ENCODE data around the gene SERPINA4. TPM values are rescaled to one million over a fixed set of nuclear protein-coding genes. Genes with fewer than 3 reads are reported as not detected.

SERPINA4 gene
- total and polyA plus RNA-seq, 2 of the 13 experiments (the other 11 are each of a cell fraction or from before 2014, with no cell fraction given): 39.1 to 57.8 TPM

DNA sequence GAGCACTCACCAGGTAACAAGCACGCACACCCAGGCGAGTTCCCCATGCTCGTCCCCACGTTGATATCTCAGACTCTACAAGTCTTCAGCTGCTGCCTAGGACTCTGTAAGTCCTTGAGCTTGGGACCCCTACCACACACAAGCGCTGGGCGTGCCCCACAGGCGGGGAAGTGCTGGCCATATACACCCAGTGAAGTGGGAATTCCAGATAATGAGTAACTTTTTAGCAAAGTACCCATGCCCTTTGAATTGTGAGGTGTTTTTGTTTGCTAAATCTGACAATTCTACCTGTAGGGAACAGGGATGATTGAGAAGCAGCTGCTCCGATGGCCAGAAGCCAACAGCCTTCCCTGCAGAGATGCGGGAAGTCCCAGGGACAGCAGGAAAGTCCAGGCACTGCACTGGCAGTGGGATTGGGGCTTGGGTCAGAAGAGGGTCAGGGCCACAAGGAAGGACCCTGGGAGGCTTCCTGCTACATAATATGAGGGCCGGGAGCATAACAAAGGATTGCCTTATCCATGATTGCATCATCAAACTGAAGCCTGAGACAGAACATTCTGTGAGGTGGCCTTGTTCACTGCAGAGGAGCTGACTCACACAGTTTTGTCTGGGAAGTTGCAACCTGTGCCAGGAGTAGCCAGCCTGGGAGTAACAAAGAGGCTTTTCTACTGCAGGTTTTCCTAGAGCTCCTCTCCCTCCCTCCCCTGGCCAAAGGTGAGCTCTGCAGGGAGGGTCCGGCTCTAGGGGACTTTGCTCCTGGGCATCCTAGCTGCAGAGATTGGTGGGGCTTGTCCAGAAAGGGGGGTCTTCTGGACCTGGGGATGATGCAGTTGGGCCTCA, 37.8 kb downstream of the SERPINA4 start (continued):
- no peak for TF ChIP-seq BCLAF1 (IDR thresholded peaks at IDR 0.05)
- no peak for TF ChIP-seq ZNF75D (CRISPR knock-in tag; IDR thresholded peaks at IDR 0.05; ENCODE audit: borderline replicate concordance)
- TF ChIP-seq GZF1 (CRISPR knock-in tag; IDR thresholded peaks at IDR 0.05): no peak
- TF ChIP-seq, protein P1, sequence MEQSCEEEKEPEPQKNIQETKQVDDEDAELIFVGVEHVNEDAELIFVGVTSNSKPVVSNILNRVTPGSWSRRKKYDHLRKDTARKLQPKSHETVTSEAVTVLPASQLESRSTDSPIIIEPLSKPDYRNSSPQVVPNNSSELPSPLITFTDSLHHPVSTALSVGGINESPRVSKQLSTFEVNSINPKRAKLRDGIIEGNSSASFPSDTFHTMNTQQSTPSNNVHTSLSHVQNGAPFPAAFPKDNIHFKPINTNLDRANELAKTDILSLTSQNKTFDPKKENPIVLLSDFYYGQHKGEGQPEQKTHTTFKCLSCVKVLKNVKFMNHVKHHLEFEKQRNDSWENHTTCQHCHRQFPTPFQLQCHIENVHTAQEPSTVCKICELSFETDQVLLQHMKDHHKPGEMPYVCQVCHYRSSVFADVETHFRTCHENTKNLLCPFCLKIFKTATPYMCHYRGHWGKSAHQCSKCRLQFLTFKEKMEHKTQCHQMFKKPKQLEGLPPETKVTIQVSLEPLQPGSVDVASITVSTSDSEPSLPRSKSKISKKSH (CRISPR knock-in tag; IDR thresholded peaks at IDR 0.05; ENCODE audit: borderline replicate concordance): no peak
- TF ChIP-seq SOX5 (CRISPR knock-in tag; IDR thresholded peaks at IDR 0.05; ENCODE audit: borderline replicate concordance): peak; percentile 96
- TF ChIP-seq ATF4 (CRISPR knock-in tag; IDR thresholded peaks at IDR 0.05): peak; percentile 95 to 98
- TF ChIP-seq, protein P2, sequence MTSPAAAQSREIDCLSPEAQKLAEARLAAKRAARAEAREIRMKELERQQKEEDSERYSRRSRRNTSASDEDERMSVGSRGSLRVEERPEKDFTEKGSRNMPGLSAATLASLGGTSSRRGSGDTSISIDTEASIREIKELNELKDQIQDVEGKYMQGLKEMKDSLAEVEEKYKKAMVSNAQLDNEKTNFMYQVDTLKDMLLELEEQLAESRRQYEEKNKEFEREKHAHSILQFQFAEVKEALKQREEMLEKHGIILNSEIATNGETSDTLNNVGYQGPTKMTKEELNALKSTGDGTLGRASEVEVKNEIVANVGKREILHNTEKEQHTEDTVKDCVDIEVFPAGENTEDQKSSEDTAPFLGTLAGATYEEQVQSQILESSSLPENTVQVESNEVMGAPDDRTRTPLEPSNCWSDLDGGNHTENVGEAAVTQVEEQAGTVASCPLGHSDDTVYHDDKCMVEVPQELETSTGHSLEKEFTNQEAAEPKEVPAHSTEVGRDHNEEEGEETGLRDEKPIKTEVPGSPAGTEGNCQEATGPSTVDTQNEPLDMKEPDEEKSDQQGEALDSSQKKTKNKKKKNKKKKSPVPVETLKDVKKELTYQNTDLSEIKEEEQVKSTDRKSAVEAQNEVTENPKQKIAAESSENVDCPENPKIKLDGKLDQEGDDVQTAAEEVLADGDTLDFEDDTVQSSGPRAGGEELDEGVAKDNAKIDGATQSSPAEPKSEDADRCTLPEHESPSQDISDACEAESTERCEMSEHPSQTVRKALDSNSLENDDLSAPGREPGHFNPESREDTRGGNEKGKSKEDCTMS (CRISPR knock-in tag; conservative IDR thresholded peaks at IDR 0.05): no peak
- TF ChIP-seq, protein P3, sequence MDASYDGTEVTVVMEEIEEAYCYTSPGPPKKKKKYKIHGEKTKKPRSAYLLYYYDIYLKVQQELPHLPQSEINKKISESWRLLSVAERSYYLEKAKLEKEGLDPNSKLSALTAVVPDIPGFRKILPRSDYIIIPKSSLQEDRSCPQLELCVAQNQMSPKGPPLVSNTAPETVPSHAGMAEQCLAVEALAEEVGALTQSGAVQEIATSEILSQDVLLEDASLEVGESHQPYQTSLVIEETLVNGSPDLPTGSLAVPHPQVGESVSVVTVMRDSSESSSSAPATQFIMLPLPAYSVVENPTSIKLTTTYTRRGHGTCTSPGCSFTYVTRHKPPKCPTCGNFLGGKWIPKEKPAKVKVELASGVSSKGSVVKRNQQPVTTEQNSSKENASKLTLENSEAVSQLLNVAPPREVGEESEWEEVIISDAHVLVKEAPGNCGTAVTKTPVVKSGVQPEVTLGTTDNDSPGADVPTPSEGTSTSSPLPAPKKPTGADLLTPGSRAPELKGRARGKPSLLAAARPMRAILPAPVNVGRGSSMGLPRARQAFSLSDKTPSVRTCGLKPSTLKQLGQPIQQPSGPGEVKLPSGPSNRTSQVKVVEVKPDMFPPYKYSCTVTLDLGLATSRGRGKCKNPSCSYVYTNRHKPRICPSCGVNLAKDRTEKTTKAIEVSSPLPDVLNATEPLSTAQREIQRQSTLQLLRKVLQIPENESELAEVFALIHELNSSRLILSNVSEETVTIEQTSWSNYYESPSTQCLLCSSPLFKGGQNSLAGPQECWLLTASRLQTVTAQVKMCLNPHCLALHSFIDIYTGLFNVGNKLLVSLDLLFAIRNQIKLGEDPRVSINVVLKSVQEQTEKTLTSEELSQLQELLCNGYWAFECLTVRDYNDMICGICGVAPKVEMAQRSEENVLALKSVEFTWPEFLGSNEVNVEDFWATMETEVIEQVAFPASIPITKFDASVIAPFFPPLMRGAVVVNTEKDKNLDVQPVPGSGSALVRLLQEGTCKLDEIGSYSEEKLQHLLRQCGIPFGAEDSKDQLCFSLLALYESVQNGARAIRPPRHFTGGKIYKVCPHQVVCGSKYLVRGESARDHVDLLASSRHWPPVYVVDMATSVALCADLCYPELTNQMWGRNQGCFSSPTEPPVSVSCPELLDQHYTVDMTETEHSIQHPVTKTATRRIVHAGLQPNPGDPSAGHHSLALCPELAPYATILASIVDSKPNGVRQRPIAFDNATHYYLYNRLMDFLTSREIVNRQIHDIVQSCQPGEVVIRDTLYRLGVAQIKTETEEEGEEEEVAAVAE (CRISPR knock-in tag; IDR thresholded peaks at IDR 0.05; ENCODE audit: borderline replicate concordance): no peak
- TF ChIP-seq ZMAT3 (CRISPR knock-in tag; conservative IDR thresholded peaks at IDR 0.05): peak; percentile 70; the same call in 1 of the 2 replicates
- peak; percentile 24; the same call in 1 of the 2 replicates for TF ChIP-seq TAF1 (CRISPR knock-in tag; IDR thresholded peaks at IDR 0.05)
- peak; percentile 69 for TF ChIP-seq ZNF781 (CRISPR knock-in tag; IDR thresholded peaks at IDR 0.05; ENCODE audit: borderline replicate concordance, not compliant biosample characterization)

Measured in HepG2 (cell line).